BE2C (cell line): Measurements from ENCODE around the gene PIAS2.

Source experiments
- DNase-seq: peaks from one replicate; pipeline ENCODE4 v3.0.0-alpha.2; 2020
- H3K27me3 ChIP-seq: fragments of 250-450 bp; sonication (Bioruptor Pico); 2 replicates; pipeline ENCODE4 v1.5.1; 2020; ENCODE audit warnings: mild to moderate bottlenecking
- H3K36me3 ChIP-seq: fragments of 250-450 bp; sonication (Bioruptor Pico); 2 replicates; pipeline ENCODE4 v1.5.1; 2020; ENCODE audit warnings: mild to moderate bottlenecking
- H3K4me1 ChIP-seq: fragments of 250-450 bp; sonication (Bioruptor Pico); 2 replicates; pipeline ENCODE4 v1.5.1; 2020
- H3K4me3 ChIP-seq: 2 replicates; pipeline ENCODE4 v1.5.1; 2011; ENCODE audit warnings: low read depth, low read length
- H3K9me3 ChIP-seq: fragments of 250-450 bp; sonication (Bioruptor Pico); 2 replicates; pipeline ENCODE4 v1.5.1; 2020
- CTCF ChIP-seq: IDR thresholded peaks from 2 replicates; pipeline ENCODE4 v1.5.1; 2012; ENCODE audit warnings: mild to moderate bottlenecking, low read depth, low read length

Gene PIAS2

GRCh38 chr18:46946656-46947282, 29.5 kb upstream of the PIAS2 start:
- Histone ChIP-seq H3K4me1 (no peaks in the 10 kb centered on the region), H3K27me3 (0 out of 2 replicates have a peak, but pooled peaks cover 4% of the 10 kb centered on the region), H3K4me3 (peak overlapping the region; percentile 76), H3K9me3 (no peaks in the 10 kb centered on the region), H3K36me3 (no peaks in the 10 kb centered on the region)
- DNase-seq = peak; percentile 78
- no peak for TF ChIP-seq CTCF

- H3K9me3 ChIP-seq = no peaks in the 10 kb centered on the region
- TF ChIP-seq CTCF = no peak
- H3K36me3 ChIP-seq = no peaks in the 10 kb centered on the region
- no peak for DNase-seq
- H3K4me1 ChIP-seq = no peaks in the 10 kb centered on the region
- no peak overlapping the region for H3K4me3 ChIP-seq
- H3K27me3 ChIP-seq = 0 out of 2 replicates have a peak, but pooled peaks cover 4% of the 10 kb centered on the region
Measured at GRCh38 chr18:46942646-46943045, 25.3 kb upstream of the PIAS2 start.

GRCh38 chr18:46939998-46940571, 22.8 kb upstream of the PIAS2 start:
- no peak overlapping the region for H3K4me3 ChIP-seq
- DNase-seq = no peak
- no peaks in the 10 kb centered on the region for H3K4me1 ChIP-seq
- H3K36me3 ChIP-seq = no peaks in the 10 kb centered on the region
- H3K27me3 ChIP-seq = 0 out of 2 replicates have a peak, but pooled peaks cover 4% of the 10 kb centered on the region
- TF ChIP-seq CTCF = no peak
- H3K9me3 ChIP-seq = no peaks in the 10 kb centered on the region

- no peak for DNase-seq
- Histone ChIP-seq H3K4me1 (no peaks in the 10 kb centered on the region), H3K36me3 (no peaks in the 10 kb centered on the region), H3K27me3 (0 out of 2 replicates have a peak, but pooled peaks cover 4% of the 10 kb centered on the region), H3K9me3 (no peaks in the 10 kb centered on the region), H3K4me3 (no peak overlapping the region)
- TF ChIP-seq CTCF = no peak
Measured at GRCh38 chr18:46939337-46939963, 22.1 kb upstream of the PIAS2 start.

- H3K4me1 ChIP-seq = no peaks in the 10 kb centered on the region
- no peaks in the 10 kb centered on the region for H3K9me3 ChIP-seq
- TF ChIP-seq CTCF = no peak
- DNase-seq = no peak
- no peak overlapping the region for H3K4me3 ChIP-seq
- no peaks in the 10 kb centered on the region for H3K36me3 ChIP-seq
- no peaks in the 10 kb centered on the region for H3K27me3 ChIP-seq
Measured at GRCh38 chr18:46920653-46921052, 3.3 kb upstream of the PIAS2 start.

- Histone ChIP-seq H3K27me3 (no peaks in the 10 kb centered on the region), H3K4me3 (no peak overlapping the region), H3K36me3 (no peaks in the 10 kb centered on the region), H3K9me3 (no peaks in the 10 kb centered on the region), H3K4me1 (no peaks in the 10 kb centered on the region)
- DNase-seq = no peak
- TF ChIP-seq CTCF = no peak
Measured at GRCh38 chr18:46920067-46920466, 2.8 kb upstream of the PIAS2 start.
